Ectodermal cell (in vitro differentiated cells): Measurements from ENCODE around the gene PDXDC1.
"Not testable (repeated sequence)": the region's sequence is repeated elsewhere in the genome, so short reads cannot be mapped to it uniquely, and the experiment has no call there.

Experiments
- H3K27ac ChIP-seq: 2 replicates; pipeline ENCODE4 v1.7.0; 2013; ENCODE audit warnings: mild to moderate bottlenecking, low read depth, low read length; ENCODE audit not compliant: insufficient read depth, poor library complexity, severe bottlenecking
- H3K27me3 ChIP-seq: 2 replicates; pipeline ENCODE4 v1.7.0; 2013; ENCODE audit warnings: mild to moderate bottlenecking, low read length; ENCODE audit not compliant: insufficient read depth, control insufficient read depth, poor library complexity, severe bottlenecking
- H3K36me3 ChIP-seq: one replicate; pipeline ENCODE4 v1.7.0; 2013; ENCODE audit warnings: low read length; ENCODE audit not compliant: control insufficient read depth, insufficient read depth
- H3K4me1 ChIP-seq: one replicate; pipeline ENCODE4 v1.7.0; 2013; ENCODE audit warnings: low read length; ENCODE audit not compliant: control insufficient read depth, insufficient read depth
- H3K4me3 ChIP-seq: 2 replicates; pipeline ENCODE4 v1.7.0; 2013; ENCODE audit warnings: low read depth, low read length, control low read depth; ENCODE audit not compliant: insufficient read depth
- H3K9me3 ChIP-seq: 2 replicates; pipeline ENCODE4 v1.7.0; 2013; ENCODE audit warnings: mild to moderate bottlenecking, low read length, moderate library complexity; ENCODE audit not compliant: control insufficient read depth
- WGBS, 2 experiments: methylation state at CpG; one replicate each; pipeline ENCODE4 v1.1.7; 2013; ENCODE audit warnings: missing lambda C conversion rate in 2 of 2; 5-methylcytosine and 5-hydroxymethylcytosine counted together

Gene PDXDC1

DNA sequence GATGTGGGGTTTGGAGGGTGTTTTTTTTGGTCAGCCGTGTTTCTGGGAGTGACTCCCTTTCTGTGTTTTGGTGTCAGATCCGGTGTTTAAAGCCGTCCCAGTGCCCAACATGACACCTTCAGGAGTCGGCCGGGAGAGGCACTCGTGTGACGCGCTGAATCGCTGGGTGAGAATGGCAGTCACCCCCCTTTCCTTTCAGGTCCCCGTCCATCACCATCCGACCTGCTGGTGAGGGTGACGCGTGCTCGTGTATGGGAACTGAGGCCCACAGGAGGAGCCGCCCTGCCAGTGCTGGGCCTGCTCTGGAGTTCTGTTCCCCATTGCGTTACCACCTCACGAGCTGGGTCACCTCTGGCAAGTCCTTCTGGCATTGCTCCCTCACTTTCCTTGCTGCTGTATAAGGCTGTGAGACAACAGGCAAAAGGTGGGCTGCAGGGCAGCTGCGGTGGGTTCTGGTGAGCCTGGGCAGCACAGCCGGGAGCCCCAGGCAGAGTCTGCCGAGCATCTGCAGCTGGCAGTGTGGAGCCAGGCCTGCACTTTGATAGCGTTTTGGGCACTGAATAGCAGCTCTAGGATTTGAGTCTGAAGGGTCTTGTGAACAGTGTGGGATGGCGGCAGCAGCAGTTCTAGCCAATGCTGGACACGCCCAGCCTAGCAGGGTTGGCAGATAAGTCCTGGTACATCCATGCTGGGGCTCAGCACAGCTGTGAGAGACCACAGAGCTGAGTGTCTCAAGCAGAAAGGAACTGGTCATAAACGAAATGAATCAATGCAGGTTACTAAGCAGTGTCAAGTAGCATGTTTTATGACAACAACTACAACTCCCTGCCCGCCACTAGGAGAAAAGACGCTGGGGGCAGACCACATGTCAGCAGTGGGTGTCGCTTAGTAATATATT is 54.2 kb downstream of the PDXDC1 start:
- H3K4me1 ChIP-seq, H3K27me3 ChIP-seq, H3K27ac ChIP-seq, H3K9me3 ChIP-seq, H3K4me3 ChIP-seq: not testable (repeated sequence)
- WGBS, 2 experiments, result 93 to 94% methylated on average over 25 to 27 of the region's 27 CpGs
- H3K36me3 ChIP-seq, result peaks cover 14% of the 10 kb centered on the region

DNA sequence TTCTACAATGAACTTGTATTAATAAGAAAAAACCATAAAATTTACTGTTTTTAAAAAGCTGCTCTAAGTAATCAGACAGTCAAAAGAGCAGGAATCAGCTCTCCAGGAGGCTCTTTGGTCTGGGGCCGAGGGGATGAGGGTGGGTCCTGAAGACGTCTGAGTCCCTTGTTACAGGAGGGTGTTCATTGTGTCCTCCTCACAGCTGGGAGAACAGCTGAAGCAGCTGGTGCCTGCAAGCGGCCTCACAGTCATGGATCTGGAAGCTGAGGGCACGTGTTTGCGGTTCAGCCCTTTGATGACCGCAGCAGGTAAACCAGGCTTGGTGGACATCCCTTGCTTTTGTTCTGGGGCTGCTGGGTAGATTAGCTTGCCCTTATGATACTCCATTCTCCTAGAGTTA is 54.9 kb downstream of the PDXDC1 start:
- not testable (repeated sequence) for H3K4me3 ChIP-seq, H3K4me1 ChIP-seq, H3K27me3 ChIP-seq, H3K9me3 ChIP-seq
- WGBS, 2 experiments, result 76 to 78% methylated on average over 6 of the region's 6 CpGs
- Histone ChIP-seq H3K36me3 (peaks cover 21% of the 10 kb centered on the region), H3K27ac (peak overlapping the region; percentile 16)

DNA sequence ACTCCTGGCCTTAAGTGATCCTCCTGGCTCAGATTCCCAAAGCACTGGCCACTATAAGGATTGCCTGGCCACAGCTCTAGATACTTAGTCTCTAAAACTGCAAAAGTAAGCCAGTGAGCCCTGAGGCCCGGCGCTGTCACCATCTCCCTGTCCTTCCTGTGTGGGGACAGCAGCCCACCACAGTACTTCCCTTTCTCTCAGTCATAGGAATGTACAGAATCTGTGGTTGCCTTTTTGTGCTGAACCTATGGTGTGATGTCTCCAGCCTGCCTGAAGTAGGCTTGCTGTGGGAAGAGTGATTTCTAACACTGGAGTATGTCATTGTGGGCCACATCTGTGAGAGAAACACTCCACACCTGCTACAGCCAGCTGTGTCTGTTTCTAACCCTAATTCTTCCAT is 56.4 kb downstream of the PDXDC1 start:
- Histone ChIP-seq H3K36me3 (peaks cover 26% of the 10 kb centered on the region), H3K4me1 (no peaks in the 10 kb centered on the region), H3K27me3 (no peaks in the 10 kb centered on the region), H3K4me3 (no peak overlapping the region), H3K27ac (no peak overlapping the region), H3K9me3 (no peaks in the 10 kb centered on the region)
- WGBS, 2 experiments, result 92 to 94% methylated on average over 2 of the region's 2 CpGs

GRCh38 chr16:15031586-15031985 is 56.8 kb downstream of the PDXDC1 start:
- Histone ChIP-seq H3K27me3 (no peaks in the 10 kb centered on the region), H3K4me3 (no peak overlapping the region), H3K36me3 (peaks cover 26% of the 10 kb centered on the region), H3K9me3 (no peaks in the 10 kb centered on the region), H3K27ac (no peak overlapping the region), H3K4me1 (no peaks in the 10 kb centered on the region)
- 95 to 97% methylated on average over 8 of the region's 8 CpGs for WGBS, 2 experiments

DNA sequence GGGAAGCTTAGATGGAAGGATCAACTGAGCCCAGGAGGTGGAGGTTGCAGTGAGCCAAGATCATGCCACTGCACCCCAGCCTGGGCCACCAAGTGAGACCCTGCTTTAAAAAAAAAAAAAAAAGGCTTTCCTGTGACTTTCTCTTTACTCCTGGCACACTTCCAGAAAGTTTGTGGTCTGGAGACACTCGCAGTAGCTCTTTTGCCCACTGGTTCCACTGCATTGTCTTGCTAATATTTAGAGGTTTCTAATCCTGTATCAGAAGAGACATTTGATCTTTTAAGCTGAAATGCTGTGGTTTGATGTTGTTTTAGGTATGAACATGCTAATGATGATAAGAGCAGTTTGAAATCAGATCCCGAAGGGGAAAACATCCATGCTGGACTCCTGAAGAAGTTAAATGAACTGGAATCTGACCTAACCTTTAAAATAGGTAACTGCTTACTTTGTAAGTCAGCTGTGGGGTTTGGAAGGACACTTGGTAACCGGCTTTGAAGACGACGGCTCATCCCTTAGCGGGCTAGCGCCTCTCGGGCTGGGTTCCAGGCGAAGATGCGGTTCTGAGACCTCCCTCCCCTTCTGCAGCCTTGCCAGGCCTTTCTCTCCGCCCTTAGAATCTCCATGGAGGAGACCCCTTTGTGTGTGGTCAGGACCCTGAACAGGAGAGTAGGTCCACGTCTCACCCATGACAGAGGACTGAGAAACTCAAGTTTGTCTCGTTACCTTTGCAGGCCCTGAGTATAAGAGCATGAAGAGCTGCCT is 57.9 kb downstream of the PDXDC1 start:
- Histone ChIP-seq H3K27ac (no peak overlapping the region), H3K27me3 (no peaks in the 10 kb centered on the region), H3K9me3 (no peaks in the 10 kb centered on the region), H3K36me3 (peaks cover 34% of the 10 kb centered on the region), H3K4me1 (no peaks in the 10 kb centered on the region), H3K4me3 (no peak overlapping the region)
- 94 to 97% methylated on average over 13 of the region's 13 CpGs for WGBS, 2 experiments

- WGBS, 2 experiments, result 94 to 95% methylated on average over 14 of the region's 14 CpGs
- no peaks in the 10 kb centered on the region for H3K27me3 ChIP-seq
- no peaks in the 10 kb centered on the region for H3K9me3 ChIP-seq
- peaks cover 35% of the 10 kb centered on the region for H3K36me3 ChIP-seq
- no peaks in the 10 kb centered on the region for H3K4me1 ChIP-seq
- no peak overlapping the region for H3K27ac ChIP-seq
- no peak overlapping the region for H3K4me3 ChIP-seq
Observed at GRCh38 chr16:15033309-15033707, 58.5 kb downstream of the PDXDC1 start.

DNA sequence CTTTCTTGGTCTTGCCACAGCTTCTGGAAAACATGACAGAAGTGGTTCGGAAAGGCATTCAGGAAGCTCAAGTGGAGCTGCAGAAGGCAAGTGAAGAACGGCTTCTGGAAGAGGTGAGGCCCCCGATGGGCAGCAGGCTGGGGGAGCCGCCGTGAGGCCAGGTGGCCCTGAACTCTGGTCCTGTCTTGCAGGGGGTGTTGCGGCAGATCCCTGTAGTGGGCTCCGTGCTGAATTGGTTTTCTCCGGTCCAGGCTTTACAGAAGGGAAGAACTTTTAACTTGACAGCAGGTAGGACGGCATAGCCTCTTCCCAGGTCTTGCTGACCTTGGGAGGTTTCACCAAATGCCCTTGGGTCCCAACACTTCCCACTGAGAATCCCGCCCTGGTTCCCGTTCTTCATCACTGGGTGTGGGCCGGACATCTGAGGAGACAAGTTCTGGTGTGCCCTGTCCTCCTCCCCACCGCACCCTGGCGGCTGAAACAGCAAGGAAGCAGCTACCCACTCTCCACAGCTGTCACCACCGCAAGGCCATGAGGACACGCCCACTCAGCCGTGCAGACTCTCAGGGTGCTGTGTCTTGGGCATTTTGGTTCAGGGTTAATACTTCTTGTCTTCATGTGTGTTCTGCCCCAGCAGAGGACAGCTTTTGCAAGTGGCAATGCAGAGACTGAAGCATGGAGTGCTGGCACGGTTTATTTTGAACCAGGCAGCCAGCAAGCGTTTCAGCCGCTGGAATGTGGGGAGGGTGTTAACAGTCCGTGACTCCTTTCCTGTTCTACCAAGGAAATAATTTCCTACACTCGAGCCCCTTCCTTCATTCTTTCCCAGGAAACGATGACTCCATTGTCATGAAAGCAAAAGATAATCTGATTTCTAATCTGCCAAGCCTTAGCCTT is 59.7 kb downstream of the PDXDC1 start:
- Histone ChIP-seq H3K36me3 (peaks cover 40% of the 10 kb centered on the region), H3K27ac (no peak overlapping the region), H3K4me1 (no peaks in the 10 kb centered on the region), H3K9me3 (no peaks in the 10 kb centered on the region), H3K27me3 (no peaks in the 10 kb centered on the region), H3K4me3 (no peak overlapping the region)
- WGBS, 2 experiments, result 94 to 95% methylated on average over 23 of the region's 23 CpGs

DNA sequence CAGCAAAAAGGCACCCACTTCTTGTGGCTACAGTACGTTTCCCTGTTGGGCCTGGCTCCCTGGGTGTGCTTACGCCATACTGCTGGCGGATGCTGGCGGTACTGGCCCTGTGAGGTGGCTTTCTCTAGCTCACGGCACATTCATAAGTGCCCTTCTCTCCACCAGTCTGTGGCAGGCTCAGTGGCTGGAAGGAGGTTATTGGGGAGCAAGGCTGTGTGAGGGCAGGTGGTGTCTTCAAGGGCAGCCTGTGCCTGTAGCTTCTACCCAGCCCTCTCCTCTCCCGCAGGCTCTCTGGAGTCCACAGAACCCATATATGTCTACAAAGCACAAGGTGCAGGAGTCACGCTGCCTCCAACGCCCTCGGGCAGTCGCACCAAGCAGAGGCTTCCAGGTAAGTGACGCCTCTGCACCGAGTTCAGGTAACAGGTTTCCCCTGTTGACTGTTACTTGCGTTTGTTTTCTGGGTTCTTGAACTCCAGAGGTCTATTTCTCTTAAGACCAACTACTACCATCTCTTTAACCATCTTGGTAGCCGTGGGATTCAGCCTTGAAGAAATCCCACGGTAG is 60.4 kb downstream of the PDXDC1 start:
- Histone ChIP-seq H3K4me3 (no peak overlapping the region), H3K36me3 (peaks cover 44% of the 10 kb centered on the region), H3K4me1 (no peaks in the 10 kb centered on the region), H3K27ac (no peak overlapping the region), H3K27me3 (no peaks in the 10 kb centered on the region), H3K9me3 (no peaks in the 10 kb centered on the region)
- WGBS, 2 experiments, result 88 to 90% methylated on average over 15 of the region's 15 CpGs

DNA sequence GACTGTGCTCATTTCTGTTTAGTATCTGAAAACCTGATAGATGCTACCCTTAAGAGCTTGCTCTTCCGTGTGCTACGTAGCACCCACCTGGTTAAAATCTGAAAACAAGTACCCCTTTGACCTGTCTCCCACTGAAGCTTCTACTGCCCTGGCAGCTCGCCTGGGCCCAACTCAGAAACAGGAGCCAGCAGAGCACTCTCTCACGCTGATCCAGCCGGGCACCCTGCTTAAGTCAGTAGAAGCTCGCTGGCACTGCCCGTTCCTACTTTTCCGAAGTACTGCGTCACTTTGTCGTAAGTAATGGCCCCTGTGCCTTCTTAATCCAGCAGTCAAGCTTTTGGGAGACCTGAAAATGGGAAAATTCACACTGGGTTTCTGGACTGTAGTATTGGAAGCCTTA is 62.2 kb downstream of the PDXDC1 start:
- Histone ChIP-seq H3K4me1 (no peaks in the 10 kb centered on the region), H3K9me3 (no peaks in the 10 kb centered on the region), H3K36me3 (peaks cover 39% of the 10 kb centered on the region), H3K27ac (no peak overlapping the region), H3K27me3 (no peaks in the 10 kb centered on the region), H3K4me3 (no peak overlapping the region)
- WGBS, 2 experiments, result 96% methylated on average over 10 of the region's 10 CpGs
